Embryonic facial prominence (tissue), 1 donor: Measurements from ENCODE around the gene EIF3A.
"Not testable (repeated sequence)": the region's sequence is repeated elsewhere in the genome, so short reads cannot be mapped to it uniquely, and the experiment has no call there.

ENCODE experiments used
- DNase-seq: peaks from one replicate; pipeline ENCODE4 v3.0.0-alpha.2; 2016; ENCODE audit errors: extremely low spot score

Gene EIF3A

DNA sequence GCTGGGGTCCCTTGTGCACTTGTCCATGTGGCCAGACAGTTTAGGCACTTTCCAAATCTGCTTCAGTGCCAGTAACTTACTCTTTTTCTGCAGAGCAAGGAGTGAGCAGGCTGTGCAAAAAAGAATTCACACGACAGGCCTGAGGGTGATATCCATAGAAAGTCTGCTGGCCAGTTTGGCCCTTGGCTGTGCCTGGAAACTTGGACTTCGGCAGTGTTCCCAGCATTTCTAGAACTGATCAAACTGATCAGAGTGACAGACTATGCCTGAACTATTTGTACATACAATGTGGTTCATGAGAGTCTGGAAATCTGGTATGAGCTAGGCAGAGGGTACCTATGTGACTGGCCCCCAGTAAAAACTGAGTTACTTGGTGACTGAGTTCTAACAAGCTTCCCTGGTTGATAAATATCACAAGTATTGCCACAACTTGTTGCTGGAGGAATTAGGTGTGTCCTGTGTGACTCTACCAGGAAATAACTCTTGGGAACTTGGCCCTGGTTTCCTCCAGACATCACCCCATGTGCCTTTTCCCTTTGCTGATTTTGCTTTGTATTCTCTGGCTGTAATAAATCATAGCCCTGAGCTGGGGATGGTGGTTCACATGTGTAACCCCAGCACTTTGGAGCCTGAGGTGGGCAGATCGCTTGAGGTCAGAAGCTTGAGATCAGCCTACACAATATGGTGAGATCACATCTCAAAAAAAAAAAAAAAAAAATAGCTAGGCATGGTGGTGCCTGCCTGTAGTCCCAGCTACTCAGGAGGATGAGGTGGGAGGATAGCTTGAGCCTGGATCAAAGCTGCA lies 20.0 kb upstream of the EIF3A start:
- no peak for DNase-seq

- no peak for DNase-seq
Observed at GRCh38 chr10:119098576-119098975, 18.0 kb upstream of the EIF3A start.

DNA sequence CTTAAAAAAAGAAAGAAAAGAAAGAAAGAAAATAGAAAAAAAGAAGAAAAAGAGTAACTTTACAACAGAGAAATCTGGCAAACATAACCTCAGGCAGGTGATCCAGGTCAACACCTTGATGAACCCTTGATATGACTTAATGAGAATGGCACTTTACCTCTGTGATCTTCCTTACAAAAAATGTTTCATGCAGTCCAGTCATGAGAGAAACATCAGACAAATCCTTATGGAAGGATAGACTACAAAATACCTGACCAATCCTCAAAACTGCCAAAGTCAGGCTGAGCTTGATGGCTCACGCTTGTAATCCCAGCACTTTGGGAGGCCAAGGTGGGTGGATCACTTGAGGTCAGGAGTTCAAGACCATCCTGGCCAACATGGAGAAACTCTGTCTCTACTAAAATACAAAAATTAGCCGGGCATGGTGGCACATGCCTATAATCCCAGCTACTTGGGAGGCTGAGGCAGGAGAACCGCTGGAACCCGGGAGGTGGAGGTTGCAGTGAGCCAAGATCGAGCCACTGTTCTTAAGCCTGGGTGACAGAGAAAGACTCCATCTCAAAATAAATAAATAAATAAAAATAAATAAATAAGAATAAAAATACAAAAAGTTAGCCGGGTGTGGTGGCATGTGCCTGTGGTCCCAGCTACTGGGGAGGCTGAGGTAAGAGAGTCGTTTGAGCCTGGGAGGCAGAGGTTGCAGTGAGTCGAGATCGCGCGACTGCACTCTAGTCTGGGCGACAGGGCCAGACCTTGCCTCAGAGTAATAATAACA lies 16.2 kb upstream of the EIF3A start:
- DNase-seq: not testable (repeated sequence)

DNA sequence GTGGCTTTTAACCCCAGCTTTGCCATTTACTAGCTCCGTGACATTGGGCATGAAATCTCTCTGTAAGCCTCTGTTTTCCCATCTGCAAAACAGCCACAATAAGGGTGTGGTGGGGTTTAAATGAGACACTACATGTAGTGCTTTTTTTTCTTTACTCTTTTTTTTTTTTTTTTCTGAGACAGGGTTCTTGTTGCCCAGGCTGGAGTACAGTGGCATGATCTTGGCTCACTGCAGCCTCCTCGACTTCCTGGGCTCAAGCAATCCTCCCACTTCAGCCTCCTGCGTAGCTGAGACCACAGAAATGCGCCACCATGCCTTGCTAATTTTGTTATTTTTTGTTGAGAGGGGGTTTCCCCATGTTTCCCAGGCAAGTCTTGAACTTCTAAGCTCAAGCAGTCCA lies 15.0 kb upstream of the EIF3A start:
- DNase-seq: no peak

- DNase-seq: no peak
Observed at GRCh38 chr10:119090968-119091367, 10.4 kb upstream of the EIF3A start.

DNA sequence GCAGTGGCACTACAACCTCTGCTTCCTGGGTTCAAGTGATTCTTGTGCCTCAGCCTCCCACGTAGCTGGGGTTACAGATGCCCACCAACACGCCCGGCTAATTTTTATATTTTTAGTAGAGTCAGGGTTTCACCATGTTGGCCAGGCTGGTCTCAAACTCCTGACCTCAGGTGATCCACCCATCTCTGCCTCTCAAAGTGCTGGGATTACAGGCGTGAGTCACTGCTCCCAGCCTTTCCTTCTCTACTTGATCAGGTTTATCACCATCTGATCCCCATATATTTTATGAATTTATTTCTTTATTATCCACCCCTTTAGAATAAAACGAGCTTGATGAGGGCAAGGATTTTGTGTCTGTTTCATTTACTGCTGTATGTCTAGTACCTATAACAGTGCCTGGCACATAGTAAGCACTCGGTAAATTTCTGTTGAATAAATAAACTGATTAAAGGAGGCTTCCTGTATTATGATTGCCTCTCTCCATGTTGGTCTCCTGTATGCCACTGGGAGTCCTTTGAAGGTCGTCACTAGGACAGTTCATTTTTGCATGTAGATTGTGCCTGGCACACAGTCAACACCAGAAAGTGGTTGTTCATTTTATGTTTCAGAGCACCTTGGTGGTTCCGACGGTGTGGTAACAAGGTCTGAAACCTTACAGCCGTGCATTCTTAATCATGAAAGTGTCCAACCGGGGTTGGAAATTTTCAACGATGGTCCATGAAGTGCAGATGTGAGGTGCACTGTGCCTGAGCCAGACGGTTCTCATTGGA lies 9.6 kb upstream of the EIF3A start:
- DNase-seq: no peak

GRCh38 chr10:119087271-119087882 lies 6.8 kb upstream of the EIF3A start:
- DNase-seq: no peak

GRCh38 chr10:119084896-119085295 lies 4.3 kb upstream of the EIF3A start:
- DNase-seq: no peak

DNA sequence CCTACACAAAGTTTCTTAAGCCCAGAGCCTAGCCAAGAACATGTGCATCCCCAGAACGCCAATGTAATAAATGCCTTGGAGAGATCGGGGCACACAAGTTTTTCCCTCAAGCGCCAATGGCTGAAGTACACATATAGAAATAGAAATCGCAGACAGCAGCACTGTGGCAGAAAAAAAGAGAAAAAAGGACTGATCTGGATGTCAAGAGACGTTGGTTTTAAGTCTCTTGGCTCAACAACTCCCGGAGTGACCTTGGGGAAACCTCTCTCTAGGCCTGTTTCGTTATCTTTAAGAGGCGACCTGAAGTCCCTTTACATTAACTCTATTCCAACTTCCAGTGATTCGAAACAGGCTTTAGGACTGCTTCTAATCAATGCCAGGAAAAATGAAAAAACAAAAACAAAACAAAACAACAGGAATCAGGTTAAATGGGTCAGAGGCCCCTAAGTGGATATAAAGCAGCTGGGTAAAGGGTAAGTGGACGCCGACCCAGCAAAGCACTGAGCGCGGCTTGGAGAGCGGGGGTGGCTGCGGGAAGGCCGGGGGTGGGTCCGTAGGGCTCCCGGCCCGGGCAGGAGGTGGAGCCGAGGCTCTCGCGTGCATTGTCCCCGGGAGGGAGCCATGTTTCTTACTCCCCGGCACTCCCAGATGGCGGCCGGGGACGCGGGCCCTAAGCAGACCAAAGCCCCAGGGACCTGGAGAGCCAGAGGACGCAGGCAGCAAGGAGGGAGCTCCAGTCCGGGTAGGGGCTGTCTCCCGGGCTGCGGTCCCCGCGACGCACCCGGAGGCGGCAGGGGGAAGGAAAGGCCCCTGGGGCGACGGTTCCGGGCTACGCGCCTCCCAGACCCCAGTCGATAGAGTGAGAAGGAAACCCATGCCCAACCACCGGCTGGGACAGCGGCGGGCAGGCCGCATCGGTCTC lies 757 bp downstream of the EIF3A start:
- no peak for DNase-seq

DNA sequence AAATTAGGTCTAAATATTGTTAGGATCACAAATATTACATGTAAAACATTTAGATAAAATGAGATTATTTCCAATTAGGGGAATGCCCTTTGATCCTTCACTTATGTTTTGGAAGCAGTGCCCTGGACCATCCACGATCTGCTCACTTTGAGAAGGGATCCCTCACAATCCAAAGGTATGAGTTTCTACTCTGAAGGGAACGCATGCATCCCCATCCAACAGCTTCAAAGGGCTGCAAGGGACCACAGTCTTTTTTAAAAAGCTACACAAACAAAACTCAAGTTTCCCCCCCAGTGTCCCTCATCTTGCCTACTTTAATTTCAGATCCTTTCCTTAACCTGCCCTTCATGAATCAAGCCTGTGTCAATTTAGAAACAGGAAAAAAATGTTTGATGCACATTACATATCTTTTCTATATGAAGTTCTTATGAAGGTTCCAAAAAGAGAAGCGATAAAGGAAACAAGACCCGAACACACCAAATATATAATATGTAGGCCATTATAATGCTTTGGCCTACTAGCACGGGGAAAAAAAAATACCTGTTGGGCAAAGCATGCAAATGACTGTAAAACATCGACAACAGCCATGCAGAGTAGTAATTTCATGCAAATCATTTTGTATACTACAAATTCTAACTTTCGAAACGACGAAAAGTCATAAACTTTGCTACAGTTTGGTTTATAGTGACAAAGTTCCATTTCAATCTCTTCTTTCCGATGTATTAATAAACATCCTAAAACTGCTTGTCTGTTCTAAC lies 2.0 kb downstream of the EIF3A start:
- DNase-seq: no peak

- DNase-seq: no peak
Observed at GRCh38 chr10:119073584-119073983, 7.0 kb downstream of the EIF3A start.

DNA sequence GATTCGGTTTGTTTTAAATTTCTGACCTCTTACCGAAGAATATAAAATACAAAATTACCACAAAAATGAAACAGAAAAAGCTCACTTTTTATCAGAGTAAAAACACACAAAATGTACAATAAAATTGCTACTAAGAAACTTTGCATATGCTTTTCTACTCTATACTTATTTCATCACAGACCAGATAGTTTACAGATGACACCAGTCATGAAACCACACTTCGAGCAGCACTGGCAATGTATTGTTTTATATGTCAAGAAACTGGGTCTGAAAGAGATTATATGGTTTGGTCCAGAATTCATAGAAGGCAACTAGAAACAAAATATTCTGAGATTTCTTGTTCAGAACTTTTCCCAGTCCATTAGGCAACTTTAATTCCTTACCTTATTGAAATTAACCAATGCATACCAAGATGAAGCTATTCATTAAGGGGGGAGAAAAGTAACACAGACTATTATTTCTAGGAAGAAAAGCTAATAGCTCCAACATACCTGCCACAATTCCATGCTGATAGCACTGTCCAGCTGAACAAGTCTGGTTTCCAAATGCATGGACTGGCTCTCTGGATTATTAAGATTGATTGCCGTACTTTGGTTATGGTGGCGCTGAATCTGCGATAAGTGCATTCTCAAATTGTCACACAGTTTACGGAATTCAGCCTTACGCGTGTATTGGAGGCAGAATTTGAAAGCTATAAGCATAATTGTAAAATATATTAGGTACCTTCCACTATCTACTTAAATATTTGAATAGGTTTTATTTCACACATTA lies 10.0 kb downstream of the EIF3A start:
- no peak for DNase-seq

DNA sequence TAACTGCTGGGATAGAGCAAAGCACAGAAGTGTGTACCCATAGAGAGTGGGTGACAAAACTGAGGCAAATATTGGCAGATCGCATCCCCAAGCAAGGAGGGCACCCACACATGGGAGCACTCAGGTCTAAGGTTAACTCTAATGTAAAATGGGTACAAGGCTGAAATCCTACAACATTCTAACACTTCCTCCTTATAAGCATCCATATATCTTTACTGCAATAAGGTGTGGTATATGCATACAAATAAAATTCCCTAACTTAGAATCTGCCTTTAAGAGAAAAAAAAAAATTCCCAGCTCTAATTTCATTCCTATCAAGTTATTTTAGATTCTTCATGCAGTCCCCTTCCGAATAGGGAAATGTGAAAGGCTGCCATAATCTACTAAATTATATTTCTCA lies 18.7 kb downstream of the EIF3A start:
- no peak for DNase-seq

DNA sequence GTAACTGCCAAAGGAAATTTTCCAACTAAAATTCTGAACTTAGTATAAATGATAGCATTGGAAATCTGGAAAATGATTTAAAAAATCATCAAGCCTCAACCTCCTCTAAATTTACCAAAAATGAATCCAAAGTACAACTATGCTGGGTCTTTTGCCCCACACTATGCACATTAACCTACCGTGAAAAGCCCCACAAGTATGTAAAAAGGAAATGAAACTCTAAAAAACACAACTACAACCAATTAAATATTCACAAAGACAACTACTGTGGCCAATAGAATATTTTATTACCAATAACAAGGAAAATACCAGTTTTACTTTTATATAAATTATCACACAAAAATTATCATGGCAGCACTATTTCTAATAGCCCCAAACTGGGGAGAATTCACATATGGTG lies 19.3 kb downstream of the EIF3A start:
- no peak for DNase-seq

DNA sequence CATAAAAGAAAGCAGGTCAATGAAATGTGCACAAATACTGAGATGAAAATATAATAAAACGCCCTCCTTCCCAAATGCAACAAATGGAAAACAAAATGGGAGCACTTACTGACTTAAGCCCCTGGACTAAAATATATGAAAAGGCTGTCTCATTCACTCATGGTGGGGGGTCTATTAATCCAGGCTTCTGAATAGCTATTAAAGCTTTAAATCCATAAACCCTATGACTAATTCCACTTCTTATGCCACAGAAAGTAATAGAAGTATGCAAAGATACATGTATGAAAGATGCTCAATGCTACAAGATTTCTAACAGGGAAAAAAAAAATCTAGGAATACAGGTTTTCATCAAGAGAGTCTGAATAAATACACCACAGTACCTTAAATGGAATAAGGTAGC lies 20.5 kb downstream of the EIF3A start:
- DNase-seq: no peak

- no peak for DNase-seq
Observed at GRCh38 chr10:119059557-119059956, 21.1 kb downstream of the EIF3A start.

GRCh38 chr10:119058010-119058409 lies 22.6 kb downstream of the EIF3A start:
- no peak for DNase-seq

DNA sequence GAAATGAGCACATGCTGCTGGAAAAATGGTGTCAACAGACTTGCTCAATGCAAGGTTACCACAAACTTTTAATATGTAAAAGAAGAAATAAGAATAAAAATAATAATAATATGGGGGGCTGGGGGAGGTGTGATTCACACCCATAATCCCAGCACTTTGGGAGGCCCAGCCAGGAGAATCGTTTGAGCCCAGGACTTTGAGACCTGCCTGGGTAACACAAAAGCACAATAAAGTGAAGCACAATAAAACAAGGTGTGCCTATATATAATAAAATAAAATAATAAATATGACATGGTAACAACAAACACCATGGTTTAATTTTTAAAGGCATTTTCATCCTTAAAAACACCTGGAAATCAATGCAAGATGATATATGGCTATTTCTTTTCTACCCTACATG lies 25.1 kb downstream of the EIF3A start:
- no peak for DNase-seq

DNA sequence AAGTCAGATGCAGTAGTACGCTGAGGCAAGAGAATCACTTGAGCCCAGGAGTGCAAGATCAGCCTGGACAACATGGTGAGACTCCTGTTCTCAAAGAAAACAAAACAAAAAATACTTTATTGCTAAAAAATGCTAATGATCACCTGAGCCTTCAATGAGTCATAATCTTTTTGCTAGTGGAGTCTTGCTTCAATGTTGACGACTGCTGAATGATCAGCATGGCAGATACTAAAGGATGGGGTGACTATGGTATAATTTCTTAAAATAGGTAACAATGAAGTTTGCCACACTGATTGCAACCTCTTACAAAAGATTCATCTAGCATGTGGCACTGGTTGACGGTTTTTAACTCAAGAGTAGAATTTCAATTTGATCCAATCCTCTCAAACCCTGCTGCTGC lies 28.8 kb downstream of the EIF3A start:
- no peak for DNase-seq
